LNCAP (cell line): ENCODE data around the gene GHRHR.
A peak's percentile ranks its signal among the peaks of the same experiment; 100 is the strongest.

Experiments used
- CTCF ChIP-seq: fragments of 450-650 bp; IDR thresholded peaks from 2 replicates; pipeline ENCODE4 v1.5.1; 2017; ENCODE audit warnings: mild to moderate bottlenecking

The GHRHR gene

GRCh38 chr7:30935569-30935877, 28.2 kb upstream of the GHRHR start:
- TF ChIP-seq CTCF = no peak

- no peak for TF ChIP-seq CTCF
These were observed 27.0 kb upstream of the GHRHR start for GRCh38 chr7:30936650-30937245.

- TF ChIP-seq CTCF = no peak
These were observed 26.3 kb upstream of the GHRHR start for GRCh38 chr7:30937416-30937815.

- TF ChIP-seq CTCF = peak; percentile 97
These were observed 25.1 kb upstream of the GHRHR start for GRCh38 chr7:30938435-30939316.

DNA sequence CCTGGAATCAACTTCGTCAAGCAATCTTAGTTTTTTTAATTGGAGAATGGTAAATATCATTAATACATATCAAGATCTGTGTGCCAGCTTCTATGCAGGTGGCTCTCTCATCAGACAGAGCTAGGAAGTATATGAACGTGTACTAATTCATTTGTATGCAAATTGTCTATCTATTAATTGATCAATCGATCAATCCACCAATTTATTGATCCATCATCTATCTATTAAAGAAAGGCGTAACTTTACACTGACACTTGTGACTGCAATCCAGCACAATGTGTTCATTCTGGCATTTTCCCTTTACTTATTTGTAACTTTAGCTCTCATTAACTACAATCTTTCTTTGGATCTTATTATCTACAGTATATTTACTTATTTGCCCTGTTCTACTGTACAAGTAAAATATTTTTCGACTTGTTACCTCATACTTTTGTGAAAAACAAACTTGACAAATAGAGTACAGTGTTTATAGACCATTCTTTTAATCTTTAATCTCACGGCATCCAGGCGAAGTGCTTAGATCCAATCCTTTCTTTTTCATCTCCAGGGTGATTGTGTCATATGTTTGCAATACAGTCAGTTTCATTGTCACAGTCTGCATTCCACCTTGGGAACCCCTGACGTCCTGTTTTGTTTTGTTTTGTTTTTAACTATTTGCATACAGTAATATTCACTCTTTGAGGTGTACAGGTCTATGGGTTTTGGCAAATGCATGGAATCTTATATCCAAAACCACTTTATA, 22.0 kb upstream of the GHRHR start:
- TF ChIP-seq CTCF = no peak

DNA sequence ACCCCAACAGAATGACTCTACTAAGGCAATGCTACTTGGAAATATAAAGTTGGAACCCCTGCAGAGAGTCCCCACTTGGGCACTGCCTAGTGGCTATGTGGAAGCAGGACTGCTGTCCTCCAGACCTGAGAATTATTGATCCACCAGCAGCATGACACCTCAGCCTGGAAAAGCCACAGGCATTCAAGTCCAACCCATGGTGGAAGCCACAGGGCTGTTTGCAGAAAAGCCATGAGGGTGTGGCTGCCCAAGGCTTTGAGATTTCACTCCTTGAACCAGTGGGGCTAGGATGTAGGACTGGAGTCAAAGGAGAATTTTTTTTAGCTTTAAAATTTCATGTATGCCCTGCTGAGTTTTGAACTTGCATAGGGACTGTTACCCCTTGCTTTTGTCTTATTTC, 13.6 kb upstream of the GHRHR start:
- TF ChIP-seq CTCF = no peak

DNA sequence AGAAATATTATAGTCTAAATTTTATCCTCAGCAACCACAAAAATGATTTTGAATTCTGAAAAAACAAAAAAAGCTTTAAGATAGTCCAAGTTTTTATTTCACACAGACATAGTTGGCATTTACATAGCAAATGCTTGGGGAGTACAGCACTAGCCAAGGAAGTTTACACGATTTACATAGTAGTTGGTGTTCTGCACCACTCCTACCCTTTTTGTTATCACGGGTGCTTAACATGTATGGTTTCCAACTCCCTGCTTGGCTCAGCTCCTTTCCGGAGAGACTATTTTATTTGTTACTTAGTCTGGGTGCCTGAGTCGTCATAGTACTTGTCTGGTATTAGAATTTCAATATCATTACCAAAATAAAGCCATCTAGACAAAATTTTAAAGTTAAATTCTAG, 8.8 kb upstream of the GHRHR start:
- no peak for TF ChIP-seq CTCF
